SK-N-SH treated with all-trans-retinoic acid at 6 μM for 48 hours (cell line): ENCODE data around the gene ARMC2.

Experiments
- ATAC-seq: fragments of 200-7000 bp; cut with Tn5 transposase; 3 replicates; pipeline ENCODE4 v1.9.1; 2020; ENCODE audit warnings: mild to moderate bottlenecking, moderate library complexity
- ARNTL ChIP-seq: fragments of 450-650 bp; formaldehyde crosslinking; IDR thresholded peaks from 2 replicates; pipeline ENCODE4 v1.5.0; 2020; ENCODE audit warnings: low read depth, mild to moderate bottlenecking, moderate library complexity, borderline replicate concordance
- BACH2 ChIP-seq: fragments of 250-450 bp; sonication (Bioruptor Pico); IDR thresholded peaks from 2 replicates; pipeline ENCODE4 v1.9.0; 2021; ENCODE audit warnings: mild to moderate bottlenecking, borderline replicate concordance
- ESRRG ChIP-seq: fragments of 250-450 bp; sonication (Bioruptor Pico); IDR thresholded peaks from 2 replicates; pipeline ENCODE4 v1.6.1; 2021; ENCODE audit warnings: mild to moderate bottlenecking
- GLIS3 ChIP-seq: fragments of 250-450 bp; sonication (Bioruptor Pico); IDR thresholded peaks from 2 replicates; pipeline ENCODE4 v1.5.0; 2020; ENCODE audit warnings: mild to moderate bottlenecking, moderate library complexity
- ISL1 ChIP-seq: fragments of 250-450 bp; sonication (Bioruptor Pico); IDR thresholded peaks from 2 replicates; pipeline ENCODE4 v2.1.2; 2022; ENCODE audit warnings: mild to moderate bottlenecking, moderate library complexity
- OSR1 ChIP-seq: fragments of 250-450 bp; sonication (Bioruptor Pico); IDR thresholded peaks from 2 replicates; pipeline ENCODE4 v1.8.0; 2022; ENCODE audit warnings: moderate library complexity, mild to moderate bottlenecking, inconsistent platforms
- PPARA ChIP-seq: fragments of 250-450 bp; sonication (Bioruptor Pico); IDR thresholded peaks from 2 replicates; pipeline ENCODE4 v1.5.0; 2020; ENCODE audit warnings: mild to moderate bottlenecking, borderline replicate concordance
- RARB ChIP-seq: fragments of 250-450 bp; sonication (Bioruptor Pico); IDR thresholded peaks from 2 replicates; pipeline ENCODE4 v1.8.0; 2021; ENCODE audit warnings: mild to moderate bottlenecking, moderate library complexity
- SNAI2 ChIP-seq: fragments of 250-450 bp; sonication (Bioruptor Pico); IDR thresholded peaks from 2 replicates; pipeline ENCODE4 v1.5.0; 2020; ENCODE audit warnings: mild to moderate bottlenecking, moderate library complexity
- TCF4 ChIP-seq: fragments of 250-450 bp; sonication (Bioruptor Pico); IDR thresholded peaks from 2 replicates; pipeline ENCODE4 v1.8.0; 2021; ENCODE audit warnings: mild to moderate bottlenecking, moderate library complexity, borderline replicate concordance
- TOX ChIP-seq: fragments of 250-450 bp; sonication (Bioruptor Pico); IDR thresholded peaks from 2 replicates; pipeline ENCODE4 v1.8.0; 2021; ENCODE audit warnings: mild to moderate bottlenecking, moderate library complexity, borderline replicate concordance
- ZC3H10 ChIP-seq: fragments of 250-450 bp; sonication (Bioruptor Pico); IDR thresholded peaks from 2 replicates; pipeline ENCODE4 v1.5.1; 2021; ENCODE audit warnings: mild to moderate bottlenecking, moderate library complexity
- ZFP3 ChIP-seq: fragments of 250-450 bp; sonication (Bioruptor Pico); IDR thresholded peaks from 2 replicates; pipeline ENCODE4 v1.5.0; 2020; ENCODE audit warnings: mild to moderate bottlenecking, moderate library complexity
- ZFP30 ChIP-seq: fragments of 450-650 bp; formaldehyde crosslinking; IDR thresholded peaks from 2 replicates; pipeline ENCODE4 v1.5.0; 2022; ENCODE audit warnings: mild to moderate bottlenecking, moderate library complexity
- ZNF565 ChIP-seq: fragments of 450-650 bp; formaldehyde crosslinking; conservative IDR thresholded peaks from 2 replicates; pipeline ENCODE4 v1.5.0; 2020; ENCODE audit warnings: low read depth, mild to moderate bottlenecking, moderate library complexity
- ZNF70 ChIP-seq: fragments of 450-650 bp; formaldehyde crosslinking; IDR thresholded peaks from 2 replicates; pipeline ENCODE4 v1.5.0; 2020; ENCODE audit warnings: mild to moderate bottlenecking, moderate library complexity
- TF ChIP-seq, protein P1 (sequence below): fragments of 250-450 bp; sonication (Bioruptor Pico); IDR thresholded peaks from 2 replicates; pipeline ENCODE4 v1.5.0; 2020; ENCODE audit warnings: mild to moderate bottlenecking, moderate library complexity
- TF ChIP-seq, protein P2 (sequence below): fragments of 250-450 bp; sonication (Bioruptor Pico); IDR thresholded peaks from 2 replicates; pipeline ENCODE4 v1.5.1; 2021; ENCODE audit warnings: mild to moderate bottlenecking, moderate library complexity
- TF ChIP-seq, protein P3 (sequence below): fragments of 250-450 bp; sonication (Bioruptor Pico); IDR thresholded peaks from 2 replicates; pipeline ENCODE4 v1.8.0; 2021; ENCODE audit warnings: low read depth, mild to moderate bottlenecking, moderate library complexity, borderline replicate concordance
- TF ChIP-seq, protein P4 (sequence below): fragments of 250-450 bp; sonication (Bioruptor Pico); IDR thresholded peaks from 2 replicates; pipeline ENCODE4 v1.8.0; 2020; ENCODE audit warnings: mild to moderate bottlenecking, moderate library complexity, borderline replicate concordance

The ARMC2 gene

DNA sequence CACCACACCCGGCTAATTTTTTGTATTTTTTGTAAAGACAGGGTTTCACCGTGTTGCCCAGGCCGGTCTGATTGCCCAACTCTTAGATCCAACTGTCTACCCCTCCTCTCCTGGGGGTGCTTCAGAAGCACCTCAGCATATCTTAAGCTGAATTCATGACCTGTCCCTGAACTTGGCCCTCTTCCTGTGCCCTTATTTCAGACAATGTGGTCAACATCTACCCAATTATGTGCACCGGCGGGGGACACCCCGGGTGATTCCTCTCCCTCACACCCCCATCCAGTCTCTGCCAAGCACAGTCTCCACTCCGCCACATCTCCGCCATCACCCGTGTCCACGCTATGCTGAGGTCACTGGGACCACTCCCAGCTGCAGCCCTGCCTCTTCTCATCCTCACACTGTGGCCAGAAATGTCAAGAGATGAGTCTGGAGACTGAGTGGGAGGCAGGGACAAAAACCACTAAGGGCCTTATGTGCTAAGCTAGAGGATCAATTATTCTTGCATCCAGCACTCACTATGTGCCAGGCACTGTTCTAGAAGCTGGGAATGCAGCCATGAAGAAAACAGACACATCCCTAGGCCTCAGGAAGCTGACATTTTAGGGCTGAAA is 111.9 kb downstream of the ARMC2 start:
- no peak for ATAC-seq
- TF ChIP-seq BACH2 (no peak), ARNTL (CRISPR knock-in tag) (no peak), ESRRG (CRISPR knock-in tag) (no peak), TCF4 (CRISPR knock-in tag) (no peak), TOX (CRISPR knock-in tag) (no peak), ZFP3 (CRISPR knock-in tag) (no peak), PPARA (CRISPR knock-in tag) (no peak), ZFP30 (CRISPR knock-in tag) (no peak), ZC3H10 (CRISPR knock-in tag) (no peak), SNAI2 (CRISPR knock-in tag) (no peak), RARB (no peak)
- TF ChIP-seq, protein P1, sequence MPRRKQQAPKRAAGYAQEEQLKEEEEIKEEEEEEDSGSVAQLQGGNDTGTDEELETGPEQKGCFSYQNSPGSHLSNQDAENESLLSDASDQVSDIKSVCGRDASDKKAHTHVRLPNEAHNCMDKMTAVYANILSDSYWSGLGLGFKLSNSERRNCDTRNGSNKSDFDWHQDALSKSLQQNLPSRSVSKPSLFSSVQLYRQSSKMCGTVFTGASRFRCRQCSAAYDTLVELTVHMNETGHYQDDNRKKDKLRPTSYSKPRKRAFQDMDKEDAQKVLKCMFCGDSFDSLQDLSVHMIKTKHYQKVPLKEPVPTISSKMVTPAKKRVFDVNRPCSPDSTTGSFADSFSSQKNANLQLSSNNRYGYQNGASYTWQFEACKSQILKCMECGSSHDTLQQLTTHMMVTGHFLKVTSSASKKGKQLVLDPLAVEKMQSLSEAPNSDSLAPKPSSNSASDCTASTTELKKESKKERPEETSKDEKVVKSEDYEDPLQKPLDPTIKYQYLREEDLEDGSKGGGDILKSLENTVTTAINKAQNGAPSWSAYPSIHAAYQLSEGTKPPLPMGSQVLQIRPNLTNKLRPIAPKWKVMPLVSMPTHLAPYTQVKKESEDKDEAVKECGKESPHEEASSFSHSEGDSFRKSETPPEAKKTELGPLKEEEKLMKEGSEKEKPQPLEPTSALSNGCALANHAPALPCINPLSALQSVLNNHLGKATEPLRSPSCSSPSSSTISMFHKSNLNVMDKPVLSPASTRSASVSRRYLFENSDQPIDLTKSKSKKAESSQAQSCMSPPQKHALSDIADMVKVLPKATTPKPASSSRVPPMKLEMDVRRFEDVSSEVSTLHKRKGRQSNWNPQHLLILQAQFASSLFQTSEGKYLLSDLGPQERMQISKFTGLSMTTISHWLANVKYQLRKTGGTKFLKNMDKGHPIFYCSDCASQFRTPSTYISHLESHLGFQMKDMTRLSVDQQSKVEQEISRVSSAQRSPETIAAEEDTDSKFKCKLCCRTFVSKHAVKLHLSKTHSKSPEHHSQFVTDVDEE = no peak
- TF ChIP-seq, protein P2, sequence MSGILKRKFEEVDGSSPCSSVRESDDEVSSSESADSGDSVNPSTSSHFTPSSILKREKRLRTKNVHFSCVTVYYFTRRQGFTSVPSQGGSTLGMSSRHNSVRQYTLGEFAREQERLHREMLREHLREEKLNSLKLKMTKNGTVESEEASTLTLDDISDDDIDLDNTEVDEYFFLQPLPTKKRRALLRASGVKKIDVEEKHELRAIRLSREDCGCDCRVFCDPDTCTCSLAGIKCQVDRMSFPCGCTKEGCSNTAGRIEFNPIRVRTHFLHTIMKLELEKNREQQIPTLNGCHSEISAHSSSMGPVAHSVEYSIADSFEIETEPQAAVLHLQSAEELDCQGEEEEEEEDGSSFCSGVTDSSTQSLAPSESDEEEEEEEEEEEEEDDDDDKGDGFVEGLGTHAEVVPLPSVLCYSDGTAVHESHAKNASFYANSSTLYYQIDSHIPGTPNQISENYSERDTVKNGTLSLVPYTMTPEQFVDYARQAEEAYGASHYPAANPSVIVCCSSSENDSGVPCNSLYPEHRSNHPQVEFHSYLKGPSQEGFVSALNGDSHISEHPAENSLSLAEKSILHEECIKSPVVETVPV (CRISPR knock-in tag) = no peak
- TF ChIP-seq, protein P3, sequence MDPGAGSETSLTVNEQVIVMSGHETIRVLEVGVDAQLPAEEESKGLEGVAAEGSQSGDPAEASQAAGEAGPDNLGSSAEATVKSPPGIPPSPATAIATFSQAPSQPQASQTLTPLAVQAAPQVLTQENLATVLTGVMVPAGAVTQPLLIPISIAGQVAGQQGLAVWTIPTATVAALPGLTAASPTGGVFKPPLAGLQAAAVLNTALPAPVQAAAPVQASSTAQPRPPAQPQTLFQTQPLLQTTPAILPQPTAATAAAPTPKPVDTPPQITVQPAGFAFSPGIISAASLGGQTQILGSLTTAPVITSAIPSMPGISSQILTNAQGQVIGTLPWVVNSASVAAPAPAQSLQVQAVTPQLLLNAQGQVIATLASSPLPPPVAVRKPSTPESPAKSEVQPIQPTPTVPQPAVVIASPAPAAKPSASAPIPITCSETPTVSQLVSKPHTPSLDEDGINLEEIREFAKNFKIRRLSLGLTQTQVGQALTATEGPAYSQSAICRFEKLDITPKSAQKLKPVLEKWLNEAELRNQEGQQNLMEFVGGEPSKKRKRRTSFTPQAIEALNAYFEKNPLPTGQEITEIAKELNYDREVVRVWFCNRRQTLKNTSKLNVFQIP (CRISPR knock-in tag) = no peak
- TF ChIP-seq, protein P4, sequence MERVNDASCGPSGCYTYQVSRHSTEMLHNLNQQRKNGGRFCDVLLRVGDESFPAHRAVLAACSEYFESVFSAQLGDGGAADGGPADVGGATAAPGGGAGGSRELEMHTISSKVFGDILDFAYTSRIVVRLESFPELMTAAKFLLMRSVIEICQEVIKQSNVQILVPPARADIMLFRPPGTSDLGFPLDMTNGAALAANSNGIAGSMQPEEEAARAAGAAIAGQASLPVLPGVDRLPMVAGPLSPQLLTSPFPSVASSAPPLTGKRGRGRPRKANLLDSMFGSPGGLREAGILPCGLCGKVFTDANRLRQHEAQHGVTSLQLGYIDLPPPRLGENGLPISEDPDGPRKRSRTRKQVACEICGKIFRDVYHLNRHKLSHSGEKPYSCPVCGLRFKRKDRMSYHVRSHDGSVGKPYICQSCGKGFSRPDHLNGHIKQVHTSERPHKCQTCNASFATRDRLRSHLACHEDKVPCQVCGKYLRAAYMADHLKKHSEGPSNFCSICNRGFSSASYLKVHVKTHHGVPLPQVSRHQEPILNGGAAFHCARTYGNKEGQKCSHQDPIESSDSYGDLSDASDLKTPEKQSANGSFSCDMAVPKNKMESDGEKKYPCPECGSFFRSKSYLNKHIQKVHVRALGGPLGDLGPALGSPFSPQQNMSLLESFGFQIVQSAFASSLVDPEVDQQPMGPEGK (CRISPR knock-in tag) = no peak

DNA sequence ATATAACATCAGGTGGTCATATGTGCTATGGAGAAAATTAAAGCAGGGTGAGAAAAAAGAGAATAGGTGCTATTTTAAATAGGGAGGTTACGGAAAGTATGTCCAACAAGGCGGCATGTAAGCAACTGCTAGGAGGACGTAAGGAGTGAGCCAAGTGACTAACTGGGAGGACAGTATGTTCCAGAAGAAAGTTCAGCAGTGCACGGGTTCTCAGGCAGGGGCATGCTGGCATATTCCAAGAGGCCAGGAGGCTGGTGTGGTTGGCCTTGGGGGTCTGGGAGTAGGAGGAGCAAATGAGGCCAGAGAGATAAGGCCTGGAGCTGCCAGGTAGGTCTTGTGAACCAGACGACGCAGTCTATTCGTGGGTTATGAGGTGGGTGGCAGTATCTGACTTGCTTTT is 112.4 kb downstream of the ARMC2 start:
- TF ChIP-seq, protein P3 (CRISPR knock-in tag) = no peak
- TF ChIP-seq ZFP30 (CRISPR knock-in tag) (no peak), ZNF70 (CRISPR knock-in tag) (no peak), PPARA (CRISPR knock-in tag) (no peak), OSR1 (CRISPR knock-in tag) (no peak), ZFP3 (CRISPR knock-in tag) (no peak), ESRRG (CRISPR knock-in tag) (no peak), ZNF565 (CRISPR knock-in tag) (no peak), ISL1 (CRISPR knock-in tag) (no peak), ZC3H10 (CRISPR knock-in tag) (no peak), ARNTL (CRISPR knock-in tag) (no peak), SNAI2 (CRISPR knock-in tag) (no peak), GLIS3 (no peak), TOX (CRISPR knock-in tag) (no peak), TCF4 (CRISPR knock-in tag) (no peak)
- TF ChIP-seq, protein P1 = no peak
- TF ChIP-seq, protein P4 (CRISPR knock-in tag) = no peak
- ATAC-seq = no peak
